Astrocyte (in vitro differentiated cells and primary cell): Measurements from ENCODE around the gene COA8.

Source experiments
- EZH2 ChIP-seq: IDR thresholded peaks from 2 replicates; pipeline ENCODE4 v1.6.1; 2012; ENCODE audit warnings: mild to moderate bottlenecking, low read length, inconsistent platforms; ENCODE audit not compliant: insufficient read depth
- TF ChIP-seq, protein P1 (sequence below): IDR thresholded peaks from 2 replicates; pipeline ENCODE4 v1.5.1; 2011; ENCODE audit warnings: low read depth, mild to moderate bottlenecking, inconsistent platforms, low read length, moderate library complexity; ENCODE audit not compliant: insufficient read depth

GRCh38 chr14:103520269-103520656, 42.5 kb upstream of the COA8 start:
- TF ChIP-seq, protein P1, sequence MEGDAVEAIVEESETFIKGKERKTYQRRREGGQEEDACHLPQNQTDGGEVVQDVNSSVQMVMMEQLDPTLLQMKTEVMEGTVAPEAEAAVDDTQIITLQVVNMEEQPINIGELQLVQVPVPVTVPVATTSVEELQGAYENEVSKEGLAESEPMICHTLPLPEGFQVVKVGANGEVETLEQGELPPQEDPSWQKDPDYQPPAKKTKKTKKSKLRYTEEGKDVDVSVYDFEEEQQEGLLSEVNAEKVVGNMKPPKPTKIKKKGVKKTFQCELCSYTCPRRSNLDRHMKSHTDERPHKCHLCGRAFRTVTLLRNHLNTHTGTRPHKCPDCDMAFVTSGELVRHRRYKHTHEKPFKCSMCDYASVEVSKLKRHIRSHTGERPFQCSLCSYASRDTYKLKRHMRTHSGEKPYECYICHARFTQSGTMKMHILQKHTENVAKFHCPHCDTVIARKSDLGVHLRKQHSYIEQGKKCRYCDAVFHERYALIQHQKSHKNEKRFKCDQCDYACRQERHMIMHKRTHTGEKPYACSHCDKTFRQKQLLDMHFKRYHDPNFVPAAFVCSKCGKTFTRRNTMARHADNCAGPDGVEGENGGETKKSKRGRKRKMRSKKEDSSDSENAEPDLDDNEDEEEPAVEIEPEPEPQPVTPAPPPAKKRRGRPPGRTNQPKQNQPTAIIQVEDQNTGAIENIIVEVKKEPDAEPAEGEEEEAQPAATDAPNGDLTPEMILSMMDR = no peak
- TF ChIP-seq EZH2 = no peak
